Stimulated activated CD8-positive, alpha-beta memory T cell treated with anti-CD3 and anti-CD28 coated beads, Interleukin-4, amount 100 ng/mL, for 4 hours (primary cell): ENCODE results near the gene ALDH3A1.

Experiments used
- DNase-seq, 2 donors: peaks; one replicate each; pipeline ENCODE4 v3.0.0-alpha.2; 2020; ENCODE audit warnings: low read depth in 2 of 2, low spot score in 1 of 2

The ALDH3A1 gene

GRCh38 chr17:19705771-19706770 is 42.0 kb downstream of the ALDH3A1 start:
- no peak for DNase-seq

DNA sequence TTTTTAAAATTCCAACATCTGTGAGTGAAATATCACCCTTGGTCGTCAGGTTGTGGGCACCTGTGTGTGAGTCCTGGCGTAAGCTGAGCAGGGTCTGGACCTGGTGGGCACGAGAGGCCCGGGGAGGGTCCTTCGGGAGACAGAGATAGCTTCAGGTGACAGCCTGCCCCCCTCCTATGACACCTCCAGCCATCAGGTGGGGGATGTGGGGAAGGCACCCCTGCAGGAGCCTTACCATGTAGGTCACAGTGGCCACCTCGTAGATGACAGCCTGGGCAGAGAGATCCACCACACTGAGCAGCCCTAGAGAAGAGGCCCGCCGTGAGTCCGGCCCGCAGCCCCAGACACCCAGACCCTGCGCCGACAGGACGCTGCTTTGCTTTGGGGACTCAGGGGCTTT is 42.9 kb downstream of the ALDH3A1 start:
- DNase-seq: no peak

DNA sequence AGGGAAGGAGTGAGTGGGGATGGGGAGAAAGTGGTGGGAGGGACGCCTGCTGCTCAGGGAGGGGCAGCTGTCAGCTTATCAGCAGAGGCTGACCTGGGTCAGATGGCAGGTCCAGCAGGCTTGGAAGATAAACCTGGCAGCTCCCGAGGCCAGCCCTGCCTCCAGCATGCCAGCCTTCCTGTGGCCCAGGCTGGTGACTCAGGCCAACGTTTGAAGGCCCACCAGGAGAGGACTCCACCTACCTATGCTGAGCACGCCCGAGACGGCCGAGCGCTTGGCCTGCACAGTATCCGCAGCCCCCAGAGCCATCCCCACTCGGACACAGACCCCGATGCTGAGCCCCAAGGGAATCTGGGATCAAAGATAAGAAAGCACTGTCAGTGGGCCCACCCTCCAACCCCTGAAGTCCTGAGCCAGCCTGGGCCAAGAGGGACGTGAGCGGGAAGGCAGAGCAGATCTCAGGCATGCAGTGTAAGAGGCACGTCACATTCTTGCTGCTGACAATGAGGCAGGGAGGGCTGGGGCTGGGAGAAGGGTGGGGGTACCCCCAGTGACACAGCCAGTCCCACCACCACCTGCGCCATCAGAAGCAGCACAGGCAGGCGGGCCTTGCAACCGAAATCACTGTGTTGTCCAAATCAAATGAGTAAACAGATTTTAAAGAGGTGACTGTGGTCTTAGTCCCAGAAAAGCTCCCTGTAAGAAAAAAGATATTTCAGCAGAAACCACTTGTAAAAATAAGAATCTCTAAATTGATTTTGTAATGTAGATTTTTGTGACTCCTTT is 44.1 kb downstream of the ALDH3A1 start:
- no peak for DNase-seq

GRCh38 chr17:19703106-19703827 is 44.8 kb downstream of the ALDH3A1 start:
- DNase-seq: no peak

- no peak for DNase-seq
These were observed 45.9 kb downstream of the ALDH3A1 start for GRCh38 chr17:19702217-19702641.
